ENCODE data around the gene RIBC2.
A peak's percentile ranks its signal among the peaks of the same experiment; 100 is the strongest.

Gene RIBC2

DNA sequence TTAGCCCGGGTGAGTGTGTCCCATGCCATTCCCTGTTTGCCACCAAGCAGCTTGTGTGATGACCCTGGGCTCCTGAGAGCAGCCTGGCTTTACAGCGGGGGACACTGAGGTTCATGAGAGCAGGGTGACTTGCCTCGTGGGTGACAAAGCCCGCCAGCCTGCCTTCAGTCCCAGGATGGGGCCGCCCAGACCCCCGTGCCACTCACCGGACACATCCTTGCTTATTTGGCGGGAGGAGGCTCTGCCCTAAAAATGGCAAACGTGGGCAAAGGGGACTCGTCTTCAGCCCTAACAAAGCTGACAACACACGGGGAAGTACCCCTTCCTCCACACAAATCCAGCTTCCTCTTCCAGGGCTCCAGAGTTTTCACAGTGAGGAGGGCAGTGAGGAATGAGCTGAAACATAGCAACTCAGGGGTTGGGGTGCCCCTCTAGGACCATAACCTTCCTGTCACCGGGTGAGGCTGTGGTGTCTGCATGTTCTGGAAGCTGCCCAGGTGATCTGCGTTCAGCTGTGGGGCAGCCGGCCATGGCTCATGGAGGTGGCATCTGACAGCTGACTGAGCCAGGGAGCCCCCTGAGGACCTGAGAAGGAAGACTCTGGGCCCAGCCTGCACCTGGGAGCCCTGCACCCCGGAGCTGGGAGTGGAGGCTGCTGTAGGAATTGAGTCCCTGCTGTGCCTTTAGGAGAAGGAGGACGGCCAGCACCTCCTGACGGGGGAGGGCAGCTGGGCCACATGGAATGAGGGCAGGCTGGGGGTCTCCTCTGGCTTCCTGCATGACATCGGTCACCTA lies 16.7 kb downstream of the RIBC2 start:
- no peak overlapping the region for H3K23ac ChIP-seq (ENCODE audit: low read depth, low read length, poor library complexity)
- H3K9me3 ChIP-seq (replicated peaks in 1 of 2; ENCODE audit: control insufficient read depth in 2 of 2, insufficient read depth in 1 of 2, low read depth in 1 of 2, low read length in 2 of 2): peaks cover 0 to 3% of the 10 kb centered on the region in 2 donors
- H2BK5ac ChIP-seq (ENCODE audit: low read length): no peak overlapping the region
- H3K27me3 ChIP-seq (ENCODE audit: control insufficient read depth in 3 of 3, insufficient read depth in 3 of 3, low read depth in 1 of 3, low read length in 3 of 3): peaks cover 0 to 17% (median 0%) of the 10 kb centered on the region in 3 experiments
- no peak overlapping the region for H2AK5ac ChIP-seq (ENCODE audit: low read depth, low read length)
- peak overlapping the region; percentile 3 for H3K14ac ChIP-seq (ENCODE audit: low read length)
- H3K4me1 ChIP-seq (ENCODE audit: control insufficient read depth in 2 of 2, insufficient read depth in 1 of 2, low read depth in 1 of 2, low read length in 2 of 2): peaks cover 1 to 3% of the 10 kb centered on the region in 2 donors
- H3K9ac ChIP-seq (ENCODE audit: low read depth, low read length, poor library complexity): peak overlapping the region; percentile 38
- H2BK12ac ChIP-seq (ENCODE audit: low read length): no peak overlapping the region
- no peak overlapping the region for H4K91ac ChIP-seq (ENCODE audit: low read depth, low read length, poor library complexity)
- no peak overlapping the region for H4K8ac ChIP-seq (ENCODE audit: low read depth, low read length)
- H3K4me2 ChIP-seq (ENCODE audit: insufficient read depth, low read length, poor library complexity, severe bottlenecking): no peak overlapping the region
- no peak overlapping the region for H3K4me3 ChIP-seq (ENCODE audit: low read length in 2 of 2)
- no peak overlapping the region for H2BK15ac ChIP-seq (ENCODE audit: low read length)
- no peak overlapping the region for H3K27ac ChIP-seq (replicated peaks; ENCODE audit: low read length)
- no peak overlapping the region for H2BK120ac ChIP-seq (ENCODE audit: low read depth, low read length)
- DNase-seq (ENCODE audit: low spot score): no peak
- H2AFZ ChIP-seq (ENCODE audit: low read length): no peak overlapping the region
- peak overlapping the region; percentile 50 for H3K18ac ChIP-seq (ENCODE audit: low read length)
- no peaks in the 10 kb centered on the region for H3K36me3 ChIP-seq (replicated peaks in 1 of 2; ENCODE audit: control insufficient read depth in 2 of 2, insufficient read depth in 2 of 2, low read length in 2 of 2)
- no peaks in the 10 kb centered on the region for H3K79me1 ChIP-seq (ENCODE audit: low read depth, low read length)
- WGBS, 2 donors (ENCODE audit: extremely low coverage in 2 of 2, insufficient read length in 2 of 2, insufficient replicate concordance in 1 of 2): no CpG with 5 or more reads among the region's 18 CpGs
- no peak overlapping the region for H3K4ac ChIP-seq (ENCODE audit: low read length)

- Histone ChIP-seq H3K79me1 (ENCODE audit: low read depth, low read length) (no peaks in the 10 kb centered on the region), H3K4me2 (ENCODE audit: insufficient read depth, low read length, poor library complexity, severe bottlenecking) (no peak overlapping the region), H3K23ac (ENCODE audit: low read depth, low read length, poor library complexity) (peak overlapping the region; percentile 26), H2AK5ac (ENCODE audit: low read depth, low read length) (no peak overlapping the region), H3K18ac (ENCODE audit: low read length) (peak overlapping the region; percentile 48), H3K36me3 (replicated peaks in 1 of 2; ENCODE audit: control insufficient read depth in 2 of 2, insufficient read depth in 2 of 2, low read length in 2 of 2) (no peaks in the 10 kb centered on the region), H2BK15ac (ENCODE audit: low read length) (no peak overlapping the region), H3K9me3 (replicated peaks in 1 of 2; ENCODE audit: control insufficient read depth in 2 of 2, insufficient read depth in 1 of 2, low read depth in 1 of 2, low read length in 2 of 2) (peaks cover 0 to 3% of the 10 kb centered on the region in 2 donors), H3K4me3 (ENCODE audit: low read length in 2 of 2) (no peak overlapping the region), H3K27ac (replicated peaks; ENCODE audit: low read length) (no peak overlapping the region), H2AFZ (ENCODE audit: low read length) (no peak overlapping the region), H3K9ac (ENCODE audit: low read depth, low read length, poor library complexity) (peak overlapping the region; percentile 10), H3K14ac (ENCODE audit: low read length) (peak overlapping the region; percentile 3), H2BK120ac (ENCODE audit: low read depth, low read length) (no peak overlapping the region), H2BK12ac (ENCODE audit: low read length) (no peak overlapping the region), H3K27me3 (ENCODE audit: control insufficient read depth in 3 of 3, insufficient read depth in 3 of 3, low read depth in 1 of 3, low read length in 3 of 3) (peaks cover 0 to 17% (median 0%) of the 10 kb centered on the region in 3 experiments), H3K4ac (ENCODE audit: low read length) (no peak overlapping the region), H2BK5ac (ENCODE audit: low read length) (no peak overlapping the region), H4K8ac (ENCODE audit: low read depth, low read length) (no peak overlapping the region), H3K4me1 (ENCODE audit: control insufficient read depth in 2 of 2, insufficient read depth in 1 of 2, low read depth in 1 of 2, low read length in 2 of 2) (peaks cover 1 to 7% of the 10 kb centered on the region in 2 donors), H4K91ac (ENCODE audit: low read depth, low read length, poor library complexity) (no peak overlapping the region)
- DNase-seq (ENCODE audit: low spot score): no peak
- WGBS, 2 donors (ENCODE audit: extremely low coverage in 2 of 2, insufficient read length in 2 of 2, insufficient replicate concordance in 1 of 2): no CpG with 5 or more reads among the region's 19 CpGs
Observed at GRCh38 chr22:45430871-45431270, 17.4 kb downstream of the RIBC2 start.

DNA sequence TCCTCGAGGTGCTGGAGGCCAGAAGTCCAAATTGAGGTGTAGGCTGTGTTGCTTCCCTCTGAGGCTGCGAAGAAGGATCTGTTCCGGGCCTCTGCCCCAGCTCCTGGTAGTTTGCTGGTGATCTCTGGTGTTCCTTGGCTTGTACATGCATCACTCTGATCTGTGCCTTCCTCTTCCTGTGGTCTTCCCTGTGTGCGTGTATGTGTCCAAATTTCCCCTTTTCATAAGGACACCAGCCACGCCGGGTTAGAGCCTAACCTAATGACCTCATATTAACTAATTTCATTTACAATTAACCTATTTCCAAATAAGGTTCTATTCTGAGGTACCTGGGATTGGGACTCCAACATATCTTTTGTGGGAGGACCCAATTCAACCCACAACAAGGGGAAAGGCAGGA lies 21.5 kb downstream of the RIBC2 start:
- peak overlapping the region; percentile 94 for H2AFZ ChIP-seq (ENCODE audit: low read length)
- H2BK5ac ChIP-seq (ENCODE audit: low read length): no peak overlapping the region
- no peaks in the 10 kb centered on the region for H3K79me1 ChIP-seq (ENCODE audit: low read depth, low read length)
- H3K23ac ChIP-seq (ENCODE audit: low read depth, low read length, poor library complexity): no peak overlapping the region
- H2BK15ac ChIP-seq (ENCODE audit: low read length): no peak overlapping the region
- no peak overlapping the region for H3K9ac ChIP-seq (ENCODE audit: low read depth, low read length, poor library complexity)
- H4K91ac ChIP-seq (ENCODE audit: low read depth, low read length, poor library complexity): no peak overlapping the region
- peak overlapping the region; percentile 88 for H3K18ac ChIP-seq (ENCODE audit: low read length)
- no peak overlapping the region for H2BK12ac ChIP-seq (ENCODE audit: low read length)
- H3K14ac ChIP-seq (ENCODE audit: low read length): no peak overlapping the region
- no peak overlapping the region for H2AK5ac ChIP-seq (ENCODE audit: low read depth, low read length)
- no peak overlapping the region for H4K8ac ChIP-seq (ENCODE audit: low read depth, low read length)
- no peaks in the 10 kb centered on the region for H3K36me3 ChIP-seq (replicated peaks in 1 of 2; ENCODE audit: control insufficient read depth in 2 of 2, insufficient read depth in 2 of 2, low read length in 2 of 2)
- H3K4me3 ChIP-seq (ENCODE audit: low read length in 2 of 2): no peak overlapping the region
- peaks cover 0 to 4% (median 0%) of the 10 kb centered on the region in 3 experiments for H3K27me3 ChIP-seq (ENCODE audit: control insufficient read depth in 3 of 3, insufficient read depth in 3 of 3, low read depth in 1 of 3, low read length in 3 of 3)
- no peak overlapping the region for H3K4ac ChIP-seq (ENCODE audit: low read length)
- no peak overlapping the region for H3K4me2 ChIP-seq (ENCODE audit: insufficient read depth, low read length, poor library complexity, severe bottlenecking)
- no CpG with 5 or more reads among the region's 6 CpGs for WGBS, 2 donors (ENCODE audit: extremely low coverage in 2 of 2, insufficient read length in 2 of 2, insufficient replicate concordance in 1 of 2)
- H3K27ac ChIP-seq (replicated peaks; ENCODE audit: low read length): no peak overlapping the region
- H3K4me1 ChIP-seq (ENCODE audit: control insufficient read depth in 2 of 2, insufficient read depth in 1 of 2, low read depth in 1 of 2, low read length in 2 of 2): peaks cover 1 to 7% of the 10 kb centered on the region in 2 donors
- no peaks in the 10 kb centered on the region for H3K9me3 ChIP-seq (replicated peaks in 1 of 2; ENCODE audit: control insufficient read depth in 2 of 2, insufficient read depth in 1 of 2, low read depth in 1 of 2, low read length in 2 of 2)
- H2BK120ac ChIP-seq (ENCODE audit: low read depth, low read length): no peak overlapping the region
- no peak for DNase-seq (ENCODE audit: low spot score)

GRCh38 chr22:45435544-45436139 lies 22.1 kb downstream of the RIBC2 start:
- no CpG with 5 or more reads among the region's 20 CpGs for WGBS, 2 donors (ENCODE audit: extremely low coverage in 2 of 2, insufficient read length in 2 of 2, insufficient replicate concordance in 1 of 2)

More at GRCh38 chr22:45435544-45436139, 22.1 kb downstream of the RIBC2 start:
- Histone ChIP-seq H3K27ac (replicated peaks; ENCODE audit: low read length) (no peak overlapping the region), H3K18ac (ENCODE audit: low read length) (peak overlapping the region; percentile 88), H3K4me1 (ENCODE audit: control insufficient read depth in 2 of 2, insufficient read depth in 1 of 2, low read depth in 1 of 2, low read length in 2 of 2) (peaks cover 1 to 7% of the 10 kb centered on the region in 2 donors), H4K8ac (ENCODE audit: low read depth, low read length) (no peak overlapping the region), H3K4ac (ENCODE audit: low read length) (no peak overlapping the region), H2BK5ac (ENCODE audit: low read length) (no peak overlapping the region), H3K79me1 (ENCODE audit: low read depth, low read length) (no peaks in the 10 kb centered on the region), H2AFZ (ENCODE audit: low read length) (peak overlapping the region; percentile 94), H3K4me3 (ENCODE audit: low read length in 2 of 2) (no peak overlapping the region), H3K9me3 (replicated peaks in 1 of 2; ENCODE audit: control insufficient read depth in 2 of 2, insufficient read depth in 1 of 2, low read depth in 1 of 2, low read length in 2 of 2) (no peaks in the 10 kb centered on the region), H2BK15ac (ENCODE audit: low read length) (peak overlapping the region; percentile 13), H4K91ac (ENCODE audit: low read depth, low read length, poor library complexity) (no peak overlapping the region), H3K9ac (ENCODE audit: low read depth, low read length, poor library complexity) (peak overlapping the region; percentile 60), H3K14ac (ENCODE audit: low read length) (no peak overlapping the region), H3K23ac (ENCODE audit: low read depth, low read length, poor library complexity) (no peak overlapping the region), H2AK5ac (ENCODE audit: low read depth, low read length) (no peak overlapping the region), H3K36me3 (replicated peaks in 1 of 2; ENCODE audit: control insufficient read depth in 2 of 2, insufficient read depth in 2 of 2, low read length in 2 of 2) (no peaks in the 10 kb centered on the region), H2BK12ac (ENCODE audit: low read length) (no peak overlapping the region), H3K27me3 (ENCODE audit: control insufficient read depth in 3 of 3, insufficient read depth in 3 of 3, low read depth in 1 of 3, low read length in 3 of 3) (peaks cover 0 to 4% (median 0%) of the 10 kb centered on the region in 3 experiments), H2BK120ac (ENCODE audit: low read depth, low read length) (no peak overlapping the region), H3K4me2 (ENCODE audit: insufficient read depth, low read length, poor library complexity, severe bottlenecking) (no peak overlapping the region)
- peak; percentile 80 for DNase-seq (ENCODE audit: low spot score)

Data from neuronal stem cell (in vitro differentiated cells).